Measurements from ENCODE around the gene PSMG3. TPM values are rescaled to one million over a fixed set of nuclear protein-coding genes. Genes with fewer than 3 reads are reported as not detected.
A peak's percentile ranks its signal among the peaks of the same experiment; 100 is the strongest.

The PSMG3 gene
- total RNA-seq = 11.8 TPM
- long read RNA-seq, partial matches to known transcripts = 0 of 10 reads
- long read RNA-seq, other reads (novel, unspliced or antisense) = 4 of 10 reads

GRCh38 chr7:1569833-1570632, at the start of gene PSMG3:
TSS of gene PSMG3 (minus strand) at chr7:1570032. CDS start at chr7:1569339, 693 bp downstream.
- intact Hi-C loops (cut with micrococcal nuclease) = no loop called here
- ATAC-seq = peak; percentile 97

GRCh38 chr7:1618475-1618874, 48.6 kb upstream of the PSMG3 start:
- intact Hi-C loops (cut with micrococcal nuclease) = no loop called here
- ATAC-seq (no peak), DNase-seq (no peak)

More at GRCh38 chr7:1569833-1570632, at the start of gene PSMG3:
- DNase-seq = peak; percentile 96

- intact Hi-C loops (cut with micrococcal nuclease) = no loop called here
- DNase-seq (no peak), ATAC-seq (no peak)
Observed at GRCh38 chr7:1617957-1618356, 48.1 kb upstream of the PSMG3 start.

GRCh38 chr7:1616741-1617140, 46.9 kb upstream of the PSMG3 start:
- DNase-seq (no peak), ATAC-seq (no peak)
- intact Hi-C loops (cut with micrococcal nuclease) = no loop called here

GRCh38 chr7:1611708-1612241, 41.9 kb upstream of the PSMG3 start:
- intact Hi-C loops (cut with micrococcal nuclease) = no loop called here
- DNase-seq (no peak), ATAC-seq (peak; percentile 37)

GRCh38 chr7:1610678-1611302, 41.0 kb upstream of the PSMG3 start:
- no peak for DNase-seq
- no peak for ATAC-seq
- intact Hi-C loops (cut with micrococcal nuclease) = no loop called here

GRCh38 chr7:1610013-1610677, 40.3 kb upstream of the PSMG3 start:
- ATAC-seq (no peak), DNase-seq (no peak)

GRCh38 chr7:1609023-1609422, 39.2 kb upstream of the PSMG3 start:
- intact Hi-C loops (cut with micrococcal nuclease) = no loop called here
- no peak for ATAC-seq
- no peak for DNase-seq

More at GRCh38 chr7:1610013-1610677, 40.3 kb upstream of the PSMG3 start:
- intact Hi-C loops (cut with micrococcal nuclease) = no loop called here

- ATAC-seq (no peak), DNase-seq (no peak)
- intact Hi-C loops (cut with micrococcal nuclease) = no loop called here
Observed at GRCh38 chr7:1608318-1608717, 38.5 kb upstream of the PSMG3 start.

GRCh38 chr7:1607696-1608095, 37.9 kb upstream of the PSMG3 start:
- DNase-seq = no peak
- intact Hi-C loops (cut with micrococcal nuclease) = no loop called here
- no peak for ATAC-seq

GRCh38 chr7:1607001-1607400, 37.2 kb upstream of the PSMG3 start:
- intact Hi-C loops (cut with micrococcal nuclease) = no loop called here
- no peak for ATAC-seq

GRCh38 chr7:1604383-1604782, 34.6 kb upstream of the PSMG3 start:
- intact Hi-C loops (cut with micrococcal nuclease) = no loop called here
- no peak for DNase-seq
- no peak for ATAC-seq

More at GRCh38 chr7:1607001-1607400, 37.2 kb upstream of the PSMG3 start:
- no peak for DNase-seq

GRCh38 chr7:1603346-1604225, 33.8 kb upstream of the PSMG3 start:
- ATAC-seq (no peak), DNase-seq (no peak)
- intact Hi-C loops (cut with micrococcal nuclease) = no loop called here

GRCh38 chr7:1602386-1602785, 32.6 kb upstream of the PSMG3 start:
- ATAC-seq (no peak), DNase-seq (no peak)
- intact Hi-C loops (cut with micrococcal nuclease) = no loop called here

GRCh38 chr7:1601956-1602355, 32.1 kb upstream of the PSMG3 start:
- intact Hi-C loops (cut with micrococcal nuclease) = no loop called here
- ATAC-seq = no peak
- DNase-seq = no peak

GRCh38 chr7:1599640-1600395, 30.0 kb upstream of the PSMG3 start:
- ATAC-seq = no peak
- no peak for DNase-seq
- intact Hi-C loops (cut with micrococcal nuclease) = no loop called here

GRCh38 chr7:1598961-1599639, 29.3 kb upstream of the PSMG3 start:
- intact Hi-C loops (cut with micrococcal nuclease) = no loop called here
- no peak for DNase-seq
- ATAC-seq = no peak

- intact Hi-C loops (cut with micrococcal nuclease) = no loop called here
- ATAC-seq (no peak), DNase-seq (no peak)
Observed at GRCh38 chr7:1598286-1598685, 28.5 kb upstream of the PSMG3 start.

Measured in left ventricle myocardium superior (tissue), 1 donor.